Epithelial cell of proximal tubule (primary cell): ENCODE data around the gene TMPRSS11F. TPM values are rescaled to one million over a fixed set of nuclear protein-coding genes. Genes with fewer than 3 reads are reported as not detected.
A peak's percentile ranks its signal among the peaks of the same experiment; 100 is the strongest.
"Not testable (repeated sequence)": the region's sequence is repeated elsewhere in the genome, so short reads cannot be mapped to it uniquely, and the experiment has no call there.

ENCODE experiments used
- DNase-seq: peaks from one replicate; pipeline ENCODE4 v3.0.0-alpha.2; 2011; ENCODE audit warnings: low read depth
- H3K4me3 ChIP-seq: 2 replicates; pipeline ENCODE4 v1.5.1; 2011; ENCODE audit warnings: low read depth, mild to moderate bottlenecking, low read length
- CTCF ChIP-seq: conservative IDR thresholded peaks from 2 replicates; pipeline ENCODE4 v1.5.1; 2012; ENCODE audit warnings: low read depth, mild to moderate bottlenecking, low read length
- total RNA-seq: library from RNA; depleted of rRNA; stranded (reverse); fragments of >200 nt; gene quantifications from 2 replicates; pipeline ENCODE4 v1.2.3, GENCODE V29; 2015

The TMPRSS11F gene
- not detected in 2 replicates for total RNA-seq

- no peak within 1 kb of the TSS for H3K4me3 ChIP-seq
- no peak for DNase-seq
These were observed at the start of gene TMPRSS11F for GRCh38 chr4:68129793-68130192. TSS of gene TMPRSS11F (minus strand) at chr4:68129869. CDS start at chr4:68129820, 49 bp downstream.

GRCh38 chr4:68176904-68177303, 47.2 kb upstream of the TMPRSS11F start:
- no peak for TF ChIP-seq CTCF
- no peak for DNase-seq
- no peak overlapping the region for H3K4me3 ChIP-seq

More at GRCh38 chr4:68129793-68130192, at the start of gene TMPRSS11F:
- TF ChIP-seq CTCF, result no peak

GRCh38 chr4:68176500-68176899, 46.8 kb upstream of the TMPRSS11F start:
- DNase-seq, result no peak
- peak; percentile 32 for TF ChIP-seq CTCF
- no peak overlapping the region for H3K4me3 ChIP-seq

- peak; percentile 89 for TF ChIP-seq CTCF
- no peak overlapping the region for H3K4me3 ChIP-seq
- peak; percentile 16 for DNase-seq
These were observed 46.0 kb upstream of the TMPRSS11F start for GRCh38 chr4:68175562-68176155.

GRCh38 chr4:68174389-68174788, 44.7 kb upstream of the TMPRSS11F start:
- not testable (repeated sequence) for DNase-seq, H3K4me3 ChIP-seq

GRCh38 chr4:68172147-68172546, 42.5 kb upstream of the TMPRSS11F start:
- H3K4me3 ChIP-seq, DNase-seq: not testable (repeated sequence)

GRCh38 chr4:68167706-68168105, 38.0 kb upstream of the TMPRSS11F start:
- TF ChIP-seq CTCF, result no peak
- no peak overlapping the region for H3K4me3 ChIP-seq
- no peak for DNase-seq

- TF ChIP-seq CTCF, result no peak
- H3K4me3 ChIP-seq, result no peak overlapping the region
- no peak for DNase-seq
These were observed 37.5 kb upstream of the TMPRSS11F start for GRCh38 chr4:68167166-68167565.
